Activated CD4-positive, alpha-beta T cell treated with anti-CD3 and anti-CD28 coated beads for 4 hours (primary cell): ENCODE measurements around the gene KRTAP21-1.
"Not testable (repeated sequence)": the region's sequence is repeated elsewhere in the genome, so short reads cannot be mapped to it uniquely, and the experiment has no call there.

ENCODE experiments used
- DNase-seq, 2 donors: peaks; one replicate each; pipeline ENCODE4 v3.0.0-alpha.2; 2020

Gene KRTAP21-1

GRCh38 chr21:30755328-30755727, at the start of gene KRTAP21-1:
Gene KRTAP21-1 (minus strand): TSS chr21:30755428. CDS start chr21:30755378, 50 bp downstream.
- DNase-seq, result not testable (repeated sequence)

DNA sequence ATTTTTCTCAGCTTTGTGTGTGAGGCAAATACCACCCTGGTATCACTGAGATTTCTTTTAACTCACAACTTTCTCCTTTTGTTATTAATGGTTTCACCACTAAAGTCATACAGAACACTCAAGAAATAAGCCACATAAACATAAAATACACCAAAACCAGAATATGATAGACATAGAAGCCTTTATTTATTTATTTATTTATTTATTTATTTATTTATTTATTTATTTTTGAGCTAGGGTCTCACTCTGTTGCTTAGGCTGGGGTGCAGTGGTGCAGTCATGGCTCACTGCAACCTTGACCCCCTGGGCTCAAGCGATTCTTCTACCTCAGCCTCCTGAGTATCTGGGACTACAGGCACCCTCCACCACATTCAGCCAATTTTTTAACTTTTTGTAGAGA, 45.4 kb upstream of the KRTAP21-1 start:
- DNase-seq, result no peak

DNA sequence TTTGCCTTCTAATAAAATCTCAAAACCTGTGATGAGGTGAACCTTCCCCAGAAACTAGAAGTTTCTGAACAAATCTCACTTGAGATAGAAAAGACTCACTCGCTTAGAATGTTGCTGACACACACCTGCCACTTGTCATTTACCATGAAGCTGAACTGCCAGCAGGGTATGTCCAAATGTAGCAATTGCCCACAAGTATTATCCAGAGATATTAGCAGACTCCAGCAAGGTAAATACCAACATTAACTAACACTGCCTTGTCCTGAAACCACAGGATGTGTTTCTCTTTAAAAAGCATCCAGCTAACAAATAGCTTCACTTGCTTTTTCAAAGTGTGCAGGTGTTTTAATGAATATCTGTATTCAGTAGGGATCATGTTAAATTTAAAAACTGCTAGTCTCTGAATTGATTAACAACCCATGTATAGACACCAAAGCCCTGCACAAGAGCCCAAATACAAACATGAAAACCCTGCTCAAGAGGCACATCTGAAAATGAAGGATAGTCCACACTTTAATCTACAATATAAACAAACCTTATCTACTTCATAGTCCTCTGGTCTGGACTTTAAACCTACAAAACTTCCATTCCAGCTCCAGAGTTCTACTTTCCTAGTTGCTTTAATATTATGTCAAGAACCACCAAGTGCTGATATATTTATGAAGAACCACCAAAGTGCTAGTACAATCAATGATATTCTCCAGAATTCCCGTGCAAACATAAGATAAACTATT, 38.5 kb upstream of the KRTAP21-1 start:
- no peak for DNase-seq

GRCh38 chr21:30779249-30779648, 24.0 kb upstream of the KRTAP21-1 start:
- DNase-seq, result no peak

DNA sequence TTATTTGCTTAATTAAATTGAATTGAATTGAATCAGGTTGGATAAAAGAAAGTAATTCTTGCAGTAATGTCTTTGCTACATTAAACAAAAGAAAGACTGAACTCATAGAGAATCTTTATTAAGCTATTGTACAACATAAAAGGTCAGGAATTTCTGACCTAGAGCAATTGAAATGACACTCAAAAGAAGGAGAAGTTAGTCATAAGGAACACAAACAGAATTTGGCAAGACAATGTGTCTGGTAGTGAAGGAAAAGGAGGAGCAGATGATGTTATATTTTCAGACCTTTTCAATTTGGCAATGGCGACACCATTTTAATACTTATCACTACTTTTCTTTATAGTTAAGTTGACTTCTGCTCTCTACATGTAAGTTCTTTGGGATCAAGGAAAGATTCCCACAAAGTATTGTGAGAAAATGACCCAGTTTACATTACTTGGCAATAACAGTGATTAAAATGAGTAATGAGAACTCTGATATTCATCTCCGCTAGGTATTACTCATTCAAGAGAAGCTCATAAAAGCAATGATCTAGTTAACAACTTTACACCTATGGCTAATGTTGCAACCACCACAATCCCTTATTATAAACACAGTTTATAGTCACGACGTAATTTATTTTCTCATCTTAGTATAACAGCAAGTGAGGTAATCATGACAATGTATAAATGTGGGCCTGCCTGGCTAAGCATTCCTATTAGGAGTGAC, 14.7 kb upstream of the KRTAP21-1 start:
- no peak for DNase-seq

- DNase-seq, result no peak
Measured at GRCh38 chr21:30760776-30761175, 5.5 kb upstream of the KRTAP21-1 start.

- DNase-seq, result no peak
Measured at GRCh38 chr21:30758306-30758705, 3.1 kb upstream of the KRTAP21-1 start.

DNA sequence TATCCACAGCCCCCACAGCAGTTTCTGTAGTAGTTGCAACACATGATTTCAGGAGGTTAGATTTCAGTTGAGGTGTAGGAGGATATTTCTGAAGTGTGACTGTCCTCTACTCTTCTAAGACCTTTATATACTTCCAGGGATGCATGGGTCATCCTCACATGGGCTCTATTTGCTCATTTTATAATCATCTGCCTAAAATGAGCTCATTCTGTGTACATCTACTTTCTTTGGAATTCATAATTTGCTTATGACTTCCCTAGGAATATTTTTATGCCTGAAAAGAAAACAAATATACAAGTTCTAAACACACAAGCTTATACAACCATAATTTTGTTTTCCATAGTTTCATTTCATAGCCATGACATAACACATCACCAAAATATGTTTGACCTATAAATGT, 8.1 kb downstream of the KRTAP21-1 start, which contains the start of gene KRTAP21-2:
KRTAP21-2 (minus strand) TSS at position 101 of the 400 bp plus-strand sequence; CDS start at position 44, 57 bp downstream.
- DNase-seq, result no peak

GRCh38 chr21:30740462-30740861, 14.8 kb downstream of the KRTAP21-1 start:
- no peak for DNase-seq

DNA sequence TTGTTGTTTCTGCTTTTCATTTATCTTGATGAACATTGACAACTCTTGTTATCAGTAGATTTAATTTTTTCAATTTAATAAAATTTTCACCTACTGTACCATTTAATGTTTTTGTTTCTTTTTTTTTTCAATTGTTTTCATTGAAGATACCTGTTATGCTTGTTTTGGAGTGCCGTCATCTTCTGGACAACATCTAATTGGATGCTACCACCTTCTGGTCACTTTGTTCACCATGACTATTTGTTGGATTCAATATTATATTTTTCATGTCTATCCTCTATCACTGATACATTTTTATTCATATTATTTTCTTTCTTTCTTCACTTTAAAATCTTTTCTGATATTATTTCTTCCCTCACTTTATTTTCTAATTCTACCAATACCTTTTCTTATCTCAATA, 22.2 kb downstream of the KRTAP21-1 start:
- no peak for DNase-seq

DNA sequence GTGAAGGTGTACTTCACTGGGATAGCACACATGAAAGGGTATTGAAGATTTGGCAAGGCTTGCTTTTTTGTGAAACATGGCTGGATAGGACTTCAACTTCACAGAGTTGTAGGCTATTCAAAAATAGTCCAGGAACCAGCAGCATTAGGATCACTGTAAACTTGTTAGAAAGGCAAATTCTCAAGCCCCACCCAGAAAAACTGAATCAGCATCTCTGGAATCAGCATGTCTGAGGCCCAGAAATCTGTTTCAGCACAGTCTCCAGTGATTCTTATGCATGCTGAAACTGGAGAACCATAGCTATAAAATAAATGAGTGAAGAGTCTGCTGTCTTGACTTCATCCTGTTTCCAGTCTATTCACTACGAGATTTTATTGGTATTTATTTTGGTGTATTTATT, 28.5 kb downstream of the KRTAP21-1 start:
- no peak for DNase-seq

DNA sequence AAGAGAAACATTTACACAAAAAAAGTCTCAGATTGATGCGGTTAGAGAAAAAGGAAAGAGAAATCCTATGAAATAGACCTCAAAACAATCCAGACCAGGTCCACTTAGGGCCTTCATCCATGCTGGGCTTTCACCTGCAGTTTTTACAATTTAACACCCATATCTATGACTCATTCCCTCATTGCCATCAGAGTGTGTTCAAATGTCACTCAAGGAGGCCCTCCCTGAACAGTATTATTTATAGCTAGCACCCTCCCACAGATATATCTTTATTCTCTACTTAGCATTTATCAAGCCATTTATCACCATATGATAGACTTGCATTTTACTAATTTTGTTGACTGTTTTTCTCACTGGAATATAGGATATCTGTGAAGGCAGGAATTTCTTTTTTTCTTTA, 35.8 kb downstream of the KRTAP21-1 start:
- DNase-seq, result no peak

DNA sequence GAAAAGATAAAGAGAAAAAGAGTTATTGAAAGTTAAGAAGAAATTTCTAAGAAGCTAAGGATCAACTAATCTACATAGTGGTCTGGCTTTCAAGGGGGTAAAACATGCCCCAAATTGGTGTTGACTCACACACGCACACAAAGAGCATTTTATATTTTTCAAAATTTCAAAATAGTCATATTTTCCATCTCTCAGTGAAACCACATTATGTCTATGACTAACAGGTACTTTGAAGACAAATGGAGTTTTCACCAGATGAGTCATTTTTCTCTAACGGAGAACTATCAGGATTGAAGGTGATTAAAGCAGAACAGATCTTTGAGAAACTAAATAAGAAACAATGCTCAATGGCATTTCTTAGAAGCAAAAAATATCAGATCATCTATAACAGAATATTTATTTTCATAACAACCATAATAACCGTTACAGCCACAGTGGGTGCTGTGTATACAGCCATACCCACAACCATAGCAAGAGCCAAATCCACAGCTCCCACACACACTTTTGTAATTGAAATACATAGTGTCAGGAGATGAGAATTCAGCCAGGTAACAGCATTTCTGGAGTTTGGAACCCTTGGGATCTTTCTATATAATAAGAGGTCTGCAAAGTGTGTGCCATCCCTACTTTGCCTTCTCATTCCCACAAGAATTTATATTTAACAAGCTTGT, 36.9 kb downstream of the KRTAP21-1 start, which contains the start of gene KRTAP21-3:
KRTAP21-3 (minus strand) TSS at position 539 of the 671 bp plus-strand sequence; CDS start at position 521, 18 bp downstream.
- DNase-seq, result no peak

- no peak for DNase-seq
Measured at GRCh38 chr21:30717105-30717504, 38.1 kb downstream of the KRTAP21-1 start.

- no peak for DNase-seq
Measured at GRCh38 chr21:30714946-30715345, 40.3 kb downstream of the KRTAP21-1 start.

DNA sequence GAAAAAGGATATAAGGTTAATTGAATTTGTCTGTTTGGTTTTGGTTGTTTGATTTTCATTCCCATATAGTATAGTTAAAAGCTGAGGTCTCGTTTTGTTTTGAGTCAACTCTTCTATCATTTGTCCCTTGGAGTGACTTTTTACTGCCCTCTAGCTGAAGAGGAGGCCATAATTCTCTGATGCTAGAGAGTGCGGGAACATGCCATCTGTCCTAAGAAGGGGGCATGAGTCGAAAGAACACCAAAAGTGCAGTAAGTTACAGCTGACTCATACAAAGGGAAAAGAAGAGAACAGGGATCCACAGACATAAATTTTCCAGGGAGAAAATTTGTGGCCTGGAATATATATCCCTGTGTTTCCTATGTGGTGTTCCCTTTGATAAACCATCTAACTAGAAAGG, 40.8 kb downstream of the KRTAP21-1 start:
- DNase-seq, result no peak

DNA sequence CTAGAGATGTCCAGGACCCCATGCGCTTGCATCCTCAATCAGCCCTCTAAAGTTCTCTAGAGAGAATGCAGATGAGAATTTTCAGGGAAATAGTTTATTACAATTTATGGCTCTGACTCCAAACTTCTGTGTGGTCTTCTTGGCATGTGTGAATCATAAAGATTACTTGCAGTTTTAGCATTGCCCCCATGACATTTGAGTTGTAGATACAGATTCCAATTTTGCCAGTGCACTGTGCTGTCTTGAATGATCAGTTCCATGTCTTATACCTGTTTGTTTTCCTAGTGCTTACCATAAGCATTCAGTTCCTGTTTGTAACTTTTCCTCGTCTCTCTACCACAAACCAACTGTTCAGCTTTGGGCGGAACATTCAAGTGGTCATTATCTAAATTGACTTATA, 41.5 kb downstream of the KRTAP21-1 start:
- DNase-seq, result no peak

DNA sequence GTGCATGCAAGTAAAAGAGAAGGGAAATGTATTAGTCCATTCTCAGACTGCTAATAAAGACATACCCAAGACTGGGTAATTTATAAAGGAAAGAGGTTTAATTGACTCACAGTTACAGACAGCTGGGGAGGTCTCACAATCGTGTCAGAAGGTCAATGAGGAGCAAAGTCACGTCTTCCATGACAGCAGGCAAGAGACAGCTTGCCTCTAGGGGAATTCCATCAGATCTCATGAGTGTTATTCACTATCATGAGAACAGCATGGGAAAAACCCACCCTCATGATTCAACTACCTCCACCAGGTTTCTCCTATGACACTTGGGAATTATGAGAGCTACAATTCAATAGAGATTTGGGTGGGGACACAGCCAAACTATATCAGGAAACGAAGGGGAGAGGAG, 44.7 kb downstream of the KRTAP21-1 start:
- DNase-seq, result peak in 1 of 2 donors; percentile 20

DNA sequence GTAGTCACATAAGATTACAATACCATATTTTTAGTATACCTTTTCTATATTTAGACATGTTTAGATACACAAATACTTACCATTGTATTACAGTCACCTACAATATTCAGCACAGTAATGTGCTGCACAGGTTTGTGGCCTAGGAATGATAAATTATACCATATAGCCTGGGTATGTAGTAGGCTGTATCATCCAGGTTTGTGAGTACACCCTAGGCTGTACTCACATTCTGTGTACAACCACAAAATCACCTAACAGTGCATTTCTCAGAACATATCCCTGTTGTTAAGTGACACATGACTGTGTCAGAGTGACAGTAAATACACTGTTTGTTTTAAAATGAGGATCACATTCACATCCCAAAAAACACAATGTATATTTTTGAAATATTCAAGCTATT, 47.8 kb downstream of the KRTAP21-1 start:
- no peak for DNase-seq
